ENCODE results near the gene PKD2. TPM values are rescaled to one million over a fixed set of nuclear protein-coding genes. Genes with fewer than 3 reads are reported as not detected.
"Not testable (repeated sequence)": the region's sequence is repeated elsewhere in the genome, so short reads cannot be mapped to it uniquely, and the experiment has no call there.

The PKD2 gene
- polyA plus RNA-seq, 1 of the 3 experiments (the other 2 are of a cell fraction) = 44.6 TPM

DNA sequence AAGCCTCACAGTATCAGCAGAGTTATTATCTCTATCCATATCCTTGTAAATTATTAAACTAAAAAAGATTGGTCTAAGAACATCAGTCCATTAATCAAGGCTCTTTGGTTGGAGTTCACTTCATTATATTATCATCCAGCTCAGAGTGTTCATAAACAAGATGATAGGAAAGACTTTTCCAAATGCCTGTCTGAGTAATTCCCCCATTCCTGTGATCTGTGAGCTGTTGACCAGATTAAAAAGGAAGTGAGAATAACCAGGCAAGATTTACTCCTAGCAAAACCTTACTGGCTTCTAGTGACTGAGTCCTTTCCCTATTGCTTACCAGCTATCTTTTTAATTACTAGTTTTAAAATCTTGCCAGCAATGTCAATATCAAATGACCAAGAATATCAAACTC lies 14.9 kb downstream of the PKD2 start:
- Histone ChIP-seq H3K36me3 (replicated peaks in 1 of 2; ENCODE audit: control insufficient read depth in 1 of 2, insufficient read depth in 2 of 2, low read length in 1 of 2) (peaks cover 21 to 67% of the 10 kb centered on the region in 2 experiments), H3K9me2 (no peaks in the 10 kb centered on the region), H3K4me3 (ENCODE audit: low read depth in 2 of 2, low read length in 1 of 2) (no peak overlapping the region), H4K20me1 (ENCODE audit: insufficient read depth) (peaks cover 4% of the 10 kb centered on the region), H2AFZ (ENCODE audit: low read depth) (no peak overlapping the region), H3K79me2 (ENCODE audit: insufficient read depth) (peaks cover 68% of the 10 kb centered on the region), H3K9ac (no peak overlapping the region), H3K27ac (ENCODE audit: low read depth in 2 of 2, low read length in 1 of 2) (no peak overlapping the region), H3K27me3 (ENCODE audit: insufficient read depth) (no peaks in the 10 kb centered on the region), H3K4me1 (ENCODE audit: control insufficient read depth in 1 of 2, insufficient read depth in 2 of 2, low read depth in 1 of 2, low read length in 1 of 2) (peaks cover 3 to 18% of the 10 kb centered on the region in 2 experiments), H3K9me3 (peaks cover 7% of the 10 kb centered on the region), H3K4me2 (no peak overlapping the region), H3F3A (replicated peaks; ENCODE audit: insufficient read depth) (peaks cover 23% of the 10 kb centered on the region)
- POLR2A ChIA-PET = interaction anchor here (0.7 kb wide), 1 partner anchor 14 kb away, joined by 4 read pairs; no protein-coding TSS in a partner anchor
- CTCF ChIA-PET = interaction anchor here (0.7 to 3.0 kb wide), 4 partner anchors 10 to 404 kb away, joined by 3 to 16 read pairs (median 4); no protein-coding TSS in a partner anchor
- no peak for TF ChIP-seq RFX5 (IDR thresholded peaks at IDR 0.05; ENCODE audit: low read length)
- no peak for TF ChIP-seq YY1 (IDR thresholded peaks at IDR 0.05; ENCODE audit: low read depth)
- no peak for TF ChIP-seq NFIC (IDR thresholded peaks at IDR 0.05; ENCODE audit: borderline replicate concordance)
- no peak for DNase-seq

GRCh38 chr4:88025868-88026661 lies 18.6 kb downstream of the PKD2 start:
- 97% methylated on average over 6 of the region's 6 CpGs for WGBS (ENCODE audit: low lambda C conversion rate)

DNA sequence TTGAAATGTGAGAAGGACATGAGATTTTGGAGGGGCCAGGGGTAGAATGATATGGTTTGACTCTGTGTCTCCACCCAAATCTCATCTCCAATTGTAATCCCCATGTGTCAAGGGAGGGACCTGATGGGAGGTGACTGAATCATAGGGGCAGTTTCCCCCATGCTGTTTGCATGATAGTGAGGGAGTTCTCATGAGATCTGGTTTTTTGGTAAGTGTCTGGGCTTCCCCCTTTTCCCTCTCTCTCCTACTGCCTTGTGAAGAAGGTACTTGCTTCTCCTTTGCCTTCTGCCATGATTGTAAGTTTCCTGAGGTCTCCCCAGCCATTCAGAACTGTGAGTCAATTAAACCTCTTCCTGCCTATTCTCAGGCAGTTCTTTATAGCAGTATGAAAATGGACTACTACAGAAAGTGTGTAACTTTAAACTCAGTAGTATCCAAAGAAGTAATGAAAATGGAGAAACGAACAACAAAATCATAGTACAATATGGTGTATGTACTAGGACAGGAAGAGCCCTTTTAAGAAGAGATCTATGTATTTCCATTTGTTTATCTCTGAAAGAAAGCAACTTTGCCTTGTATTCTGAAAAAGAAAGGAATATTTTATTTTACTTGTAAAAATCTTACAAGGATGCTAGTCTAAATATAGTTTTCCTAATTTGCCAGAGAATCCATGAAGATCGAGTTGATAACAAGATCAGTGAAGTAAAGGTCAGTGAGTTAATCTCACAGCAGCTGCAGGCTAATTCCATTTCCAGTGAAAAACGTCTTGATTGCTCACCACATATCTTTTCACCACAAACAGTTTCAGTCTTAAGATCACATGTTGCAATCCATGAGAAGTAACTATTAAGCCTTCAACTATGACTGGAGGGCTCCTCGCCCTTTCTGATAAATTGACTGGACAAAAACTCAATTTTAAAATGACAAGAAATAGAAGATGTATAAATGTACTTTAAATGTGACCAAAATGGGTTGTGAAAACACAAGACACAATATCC lies 20.5 kb downstream of the PKD2 start:
- H3K9me3 ChIP-seq = peaks cover 7% of the 10 kb centered on the region
- CTCF ChIA-PET = interaction anchor here (0.9 kb wide), 2 partner anchors 184 kb away, joined by 3 to 4 read pairs; no protein-coding TSS in a partner anchor
- H3K9ac ChIP-seq = no peak overlapping the region; the same call in 1 of the 2 replicates
- no peaks in the 10 kb centered on the region for H3K9me2 ChIP-seq
- peak overlapping the region; percentile 55; the same call in 1 of the 2 replicates for H3K4me2 ChIP-seq
- H3K4me3 ChIP-seq (ENCODE audit: low read depth in 2 of 2, low read length in 1 of 2) = no peak overlapping the region; a peak in 1 of 4 replicates
- H3K79me2 ChIP-seq (ENCODE audit: insufficient read depth) = peaks cover 29% of the 10 kb centered on the region
- H3K4me1 ChIP-seq (ENCODE audit: control insufficient read depth in 1 of 2, insufficient read depth in 2 of 2, low read depth in 1 of 2, low read length in 1 of 2) = peaks cover 0 to 19% of the 10 kb centered on the region in 2 experiments; a peak in 1 of 4 replicates
- peaks cover 24% of the 10 kb centered on the region for H3F3A ChIP-seq (replicated peaks; ENCODE audit: insufficient read depth)
- no peaks in the 10 kb centered on the region; the same call in 1 of the 2 replicates for H4K20me1 ChIP-seq (ENCODE audit: insufficient read depth)
- H3K36me3 ChIP-seq (replicated peaks in 1 of 2; ENCODE audit: control insufficient read depth in 1 of 2, insufficient read depth in 2 of 2, low read length in 1 of 2) = peaks cover 20 to 42% of the 10 kb centered on the region in 2 experiments
- H3K27ac ChIP-seq (ENCODE audit: low read depth in 2 of 2, low read length in 1 of 2) = peak overlapping the region; percentile 40 to 78; a peak in 3 of 4 replicates
- POLR2A ChIA-PET = no interaction called here
- DNase-seq = no peak
- WGBS (ENCODE audit: low lambda C conversion rate) = 41% methylated on average over 4 of the region's 4 CpGs
- TF ChIP-seq TCF12 (IDR thresholded peaks at IDR 0.05) (peak; percentile 74), PBX3 (IDR thresholded peaks at IDR 0.05) (0 out of 2 replicates have a peak, but pooled peaks have one; percentile 23), CHD2 (IDR thresholded peaks at IDR 0.05; ENCODE audit: low read length, partially characterized antibody) (no peak), EP300 (IDR thresholded peaks at IDR 0.05; ENCODE audit: borderline replicate concordance in 1 of 2, low read depth in 1 of 2, low read length in 1 of 2) (peak in 1 of 2 experiments; percentile 20; a peak in 1 of 4 replicates), USF2 (IDR thresholded peaks at IDR 0.05; ENCODE audit: borderline replicate concordance, low read depth, low read length) (no peak), USF1 (IDR thresholded peaks at IDR 0.05; ENCODE audit: borderline replicate concordance, low read depth) (peak; percentile 51; the same call in 1 of the 2 replicates), MEF2A (IDR thresholded peaks at IDR 0.05; ENCODE audit: borderline replicate concordance, low read depth) (peak; percentile 69; the same call in 1 of the 2 replicates), NRF1 (IDR thresholded peaks at IDR 0.05; ENCODE audit: low read depth, low read length) (no peak)
- no peaks in the 10 kb centered on the region for H3K27me3 ChIP-seq (ENCODE audit: insufficient read depth)
- H2AFZ ChIP-seq (ENCODE audit: low read depth) = no peak overlapping the region

More at GRCh38 chr4:88025868-88026661, 18.6 kb downstream of the PKD2 start:
- H3K27ac ChIP-seq (ENCODE audit: low read depth in 2 of 2, low read length in 1 of 2); POLR2A ChIA-PET; H3K9ac ChIP-seq; CTCF ChIA-PET; H3K27me3 ChIP-seq (ENCODE audit: insufficient read depth); H3K4me3 ChIP-seq (ENCODE audit: low read depth in 2 of 2, low read length in 1 of 2); H3K4me2 ChIP-seq; DNase-seq; H2AFZ ChIP-seq (ENCODE audit: low read depth); H3K9me3 ChIP-seq; H4K20me1 ChIP-seq (ENCODE audit: insufficient read depth); H3K9me2 ChIP-seq: not testable (repeated sequence)
- H3K36me3 ChIP-seq (replicated peaks in 1 of 2; ENCODE audit: control insufficient read depth in 1 of 2, insufficient read depth in 2 of 2, low read length in 1 of 2) = peaks cover 12 to 51% of the 10 kb centered on the region in 2 experiments
- H3F3A ChIP-seq (replicated peaks; ENCODE audit: insufficient read depth) = peaks cover 24% of the 10 kb centered on the region
- peaks cover 40% of the 10 kb centered on the region for H3K79me2 ChIP-seq (ENCODE audit: insufficient read depth)
- peaks cover 0 to 19% of the 10 kb centered on the region in 2 experiments; a peak in 1 of 4 replicates for H3K4me1 ChIP-seq (ENCODE audit: control insufficient read depth in 1 of 2, insufficient read depth in 2 of 2, low read depth in 1 of 2, low read length in 1 of 2)

All from SK-N-SH (cell line).